ENCODE data around the gene PABPC3. TPM values are rescaled to one million over a fixed set of nuclear protein-coding genes. Genes with fewer than 3 reads are reported as not detected.

Gene PABPC3
- total RNA-seq, 4 donors from 2014 or later = 0.12 to 0.23 (median 0.21) TPM

GRCh38 chr13:25068810-25069209 lies 27.1 kb upstream of the PABPC3 start:
- Histone ChIP-seq H3K4me1 (no peaks in the 10 kb centered on the region), H3K36me3 (no peaks in the 10 kb centered on the region), H3K9me3 (no peaks in the 10 kb centered on the region), H3K27me3 (peaks cover 0 to 21% (median 0%) of the 10 kb centered on the region in 4 donors), H3K4me3 (no peak overlapping the region), H3K27ac (no peak overlapping the region)
- no peak for DNase-seq
- no peak for TF ChIP-seq POLR2A (IDR thresholded peaks at IDR 0.05)
- no peak for TF ChIP-seq CTCF (IDR thresholded peaks at IDR 0.05)
- 85 to 90% methylated on average over 21 to 24 of the region's 26 CpGs for WGBS, 2 donors
- intact Hi-C loops (cut with DNase I) = no loop called here

- no peak for DNase-seq
- H3K4me1 ChIP-seq = no peaks in the 10 kb centered on the region
- no peak overlapping the region for H3K27ac ChIP-seq
- no peaks in the 10 kb centered on the region for H3K9me3 ChIP-seq
- no peaks in the 10 kb centered on the region for H3K36me3 ChIP-seq
- no peak for TF ChIP-seq CTCF (IDR thresholded peaks at IDR 0.05)
- TF ChIP-seq POLR2A (IDR thresholded peaks at IDR 0.05) = no peak
- H3K4me3 ChIP-seq = no peak overlapping the region
- H3K27me3 ChIP-seq = peaks cover 0 to 21% (median 0%) of the 10 kb centered on the region in 4 donors
- intact Hi-C loops (cut with DNase I) = no loop called here
- WGBS, 2 donors = 80 to 86% methylated on average over 1 to 21 of the region's 21 CpGs
These were observed 26.7 kb upstream of the PABPC3 start for GRCh38 chr13:25069236-25069635.

GRCh38 chr13:25069911-25070310 lies 26.0 kb upstream of the PABPC3 start:
- peaks cover 0 to 21% (median 0%) of the 10 kb centered on the region in 4 donors for H3K27me3 ChIP-seq
- H3K36me3 ChIP-seq = no peaks in the 10 kb centered on the region
- 48 to 62% methylated on average over 8 of the region's 8 CpGs for WGBS, 2 donors
- no peak for DNase-seq
- no peak for TF ChIP-seq POLR2A (IDR thresholded peaks at IDR 0.05)
- no peak for TF ChIP-seq CTCF (IDR thresholded peaks at IDR 0.05)
- intact Hi-C loops (cut with DNase I) = no loop called here
- no peaks in the 10 kb centered on the region for H3K4me1 ChIP-seq
- no peak overlapping the region for H3K4me3 ChIP-seq
- no peak overlapping the region for H3K27ac ChIP-seq
- H3K9me3 ChIP-seq = no peaks in the 10 kb centered on the region

- Histone ChIP-seq H3K27me3 (no peaks in the 10 kb centered on the region), H3K9me3 (no peaks in the 10 kb centered on the region), H3K4me3 (no peak overlapping the region), H3K27ac (no peak overlapping the region), H3K36me3 (no peaks in the 10 kb centered on the region), H3K4me1 (no peaks in the 10 kb centered on the region)
- intact Hi-C loops (cut with DNase I) = no loop called here
- 68 to 70% methylated on average over 2 of the region's 2 CpGs for WGBS, 2 donors
- DNase-seq = no peak
- no peak for TF ChIP-seq POLR2A (IDR thresholded peaks at IDR 0.05)
- TF ChIP-seq CTCF (IDR thresholded peaks at IDR 0.05) = no peak
These were observed 15.2 kb upstream of the PABPC3 start for GRCh38 chr13:25080773-25081172.

DNA sequence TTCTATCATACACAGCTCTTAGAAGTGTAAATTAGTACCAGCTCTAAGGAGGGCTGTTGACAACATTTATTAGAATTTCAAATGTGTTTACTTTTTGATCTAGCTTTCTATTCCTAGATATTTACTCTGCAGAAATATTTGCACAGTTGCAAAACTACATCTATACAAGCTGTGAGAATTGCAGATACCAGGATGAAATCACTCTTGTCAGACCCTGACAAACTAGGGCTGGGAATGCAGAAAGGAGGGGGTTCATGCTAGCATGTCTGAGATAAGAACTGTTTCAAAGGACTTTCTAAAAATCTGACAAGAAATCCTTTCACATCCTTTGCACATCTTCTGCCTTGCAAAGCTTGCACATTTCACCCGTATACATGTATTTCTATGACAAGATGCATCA lies 11.8 kb upstream of the PABPC3 start:
- intact Hi-C loops (cut with DNase I) = no loop called here
- H3K4me1 ChIP-seq = no peaks in the 10 kb centered on the region
- 86 to 87% methylated on average over 1 of the region's 1 CpG for WGBS, 2 donors
- no peaks in the 10 kb centered on the region for H3K27me3 ChIP-seq
- H3K36me3 ChIP-seq = no peaks in the 10 kb centered on the region
- DNase-seq = no peak
- H3K4me3 ChIP-seq = no peak overlapping the region
- no peaks in the 10 kb centered on the region for H3K9me3 ChIP-seq
- no peak for TF ChIP-seq POLR2A (IDR thresholded peaks at IDR 0.05)
- TF ChIP-seq CTCF (IDR thresholded peaks at IDR 0.05) = no peak
- H3K27ac ChIP-seq = no peak overlapping the region
